Tibial nerve (tissue), 4 donors: ENCODE data around the gene RASSF5. TPM values are rescaled to one million over a fixed set of nuclear protein-coding genes. Genes with fewer than 3 reads are reported as not detected.

Experiments
- DNase-seq, 2 donors: peaks; one replicate each; pipeline ENCODE4 v3.0.0-alpha.2; 2019; ENCODE audit warnings: low spot score in 2 of 2
- H3K27ac ChIP-seq, 4 donors: fragments of 200-600 bp; sonication (generic) in 3 of 4; one replicate each; pipeline ENCODE4 v1.5.1; 2017 to 2019; ENCODE audit warnings: mild to moderate bottlenecking in 1 of 4
- H3K27me3 ChIP-seq, 2 donors: fragments of 200-600 bp; sonication (generic) in 1 of 2; one replicate each; pipeline versions ENCODE4 v1.5.1 to v1.6.0; 2017 to 2019
- H3K36me3 ChIP-seq, 3 donors: fragments of 200-600 bp; sonication (generic); one replicate each; pipeline ENCODE4 v1.5.1; 2018 to 2019
- H3K4me1 ChIP-seq, 4 donors: fragments of 200-600 bp; sonication (generic) in 3 of 4; one replicate each; pipeline ENCODE4 v1.5.1; 2017 to 2019
- H3K4me3 ChIP-seq, 4 donors: fragments of 200-600 bp; sonication (generic) in 3 of 4; one replicate each; pipeline ENCODE4 v1.5.1; 2017 to 2019; ENCODE audit warnings: mild to moderate bottlenecking in 1 of 4, moderate library complexity in 1 of 4
- H3K9me3 ChIP-seq, 4 donors: fragments of 200-600 bp; sonication (generic) in 3 of 4; one replicate each; pipeline ENCODE4 v1.5.1; 2017 to 2019
- EP300 ChIP-seq, 2 donors: sonication (generic); formaldehyde crosslinking; IDR thresholded peaks; one replicate each; pipeline ENCODE4 v1.6.1; 2017; ENCODE audit warnings: antibody characterized with exemption in 2 of 2, mild to moderate bottlenecking in 1 of 2
- POLR2A ChIP-seq, 2 donors: fragments of 450-650 bp; IDR thresholded peaks; one replicate each; pipeline ENCODE4 v1.6.1; 2017; ENCODE audit warnings: antibody characterized with exemption in 2 of 2, mild to moderate bottlenecking in 2 of 2, moderate library complexity in 2 of 2
- WGBS, 2 donors: methylation state at CpG; one replicate each; pipeline ENCODE4 v1.1.5; 2018; 5-methylcytosine and 5-hydroxymethylcytosine counted together
- total RNA-seq, 4 donors: library from RNA; depleted of rRNA; stranded (reverse); fragments of >200 nt; gene quantifications; one replicate each; pipeline ENCODE4 v1.1.0, GENCODE V29; 2016
- TF ChIP-seq, protein P1 (sequence below), 5 experiments: fragments of 200-600 bp in 3 of 5; fragments of 450-650 bp in 2 of 5; sonication (generic) in 3 of 5; IDR thresholded peaks; one replicate each; pipeline ENCODE4 v1.5.1; 2016 to 2019; ENCODE audit warnings: antibody characterized with exemption in 5 of 5, mild to moderate bottlenecking in 3 of 5, moderate library complexity in 2 of 5

RASSF5 gene
- total RNA-seq, 4 donors from 2014 or later = 24.0 to 32.9 (median 30.2) TPM

GRCh38 chr1:206593351-206593925 is 86.1 kb downstream of the RASSF5 start:
- Histone ChIP-seq H3K4me1 (peaks cover 0 to 29% (median 25%) of the 10 kb centered on the region in 4 donors), H3K4me3 (no peak overlapping the region), H3K27me3 (no peaks in the 10 kb centered on the region), H3K27ac (no peak overlapping the region), H3K36me3 (peaks cover 0 to 95% (median 16%) of the 10 kb centered on the region in 3 donors), H3K9me3 (no peaks in the 10 kb centered on the region)
- WGBS, 2 donors = 89 to 95% methylated on average over 7 of the region's 7 CpGs
- TF ChIP-seq, protein P1, sequence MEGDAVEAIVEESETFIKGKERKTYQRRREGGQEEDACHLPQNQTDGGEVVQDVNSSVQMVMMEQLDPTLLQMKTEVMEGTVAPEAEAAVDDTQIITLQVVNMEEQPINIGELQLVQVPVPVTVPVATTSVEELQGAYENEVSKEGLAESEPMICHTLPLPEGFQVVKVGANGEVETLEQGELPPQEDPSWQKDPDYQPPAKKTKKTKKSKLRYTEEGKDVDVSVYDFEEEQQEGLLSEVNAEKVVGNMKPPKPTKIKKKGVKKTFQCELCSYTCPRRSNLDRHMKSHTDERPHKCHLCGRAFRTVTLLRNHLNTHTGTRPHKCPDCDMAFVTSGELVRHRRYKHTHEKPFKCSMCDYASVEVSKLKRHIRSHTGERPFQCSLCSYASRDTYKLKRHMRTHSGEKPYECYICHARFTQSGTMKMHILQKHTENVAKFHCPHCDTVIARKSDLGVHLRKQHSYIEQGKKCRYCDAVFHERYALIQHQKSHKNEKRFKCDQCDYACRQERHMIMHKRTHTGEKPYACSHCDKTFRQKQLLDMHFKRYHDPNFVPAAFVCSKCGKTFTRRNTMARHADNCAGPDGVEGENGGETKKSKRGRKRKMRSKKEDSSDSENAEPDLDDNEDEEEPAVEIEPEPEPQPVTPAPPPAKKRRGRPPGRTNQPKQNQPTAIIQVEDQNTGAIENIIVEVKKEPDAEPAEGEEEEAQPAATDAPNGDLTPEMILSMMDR (IDR thresholded peaks at IDR 0.05) = no peak
- TF ChIP-seq EP300 (IDR thresholded peaks at IDR 0.05) (no peak), POLR2A (IDR thresholded peaks at IDR 0.05) (no peak)
- no peak for DNase-seq

GRCh38 chr1:206595581-206596318 is 88.4 kb downstream of the RASSF5 start:
- 81 to 88% methylated on average over 7 of the region's 7 CpGs for WGBS, 2 donors
- Histone ChIP-seq H3K9me3 (no peaks in the 10 kb centered on the region), H3K36me3 (peaks cover 0 to 100% (median 16%) of the 10 kb centered on the region in 3 donors)

GRCh38 chr1:206596319-206596666 is 89.0 kb downstream of the RASSF5 start:
- Histone ChIP-seq H3K9me3 (no peaks in the 10 kb centered on the region), H3K27me3 (no peaks in the 10 kb centered on the region), H3K4me1 (peaks cover 0 to under 1% (median under 1%) of the 10 kb centered on the region in 4 donors), H3K27ac (no peak overlapping the region), H3K4me3 (no peak overlapping the region), H3K36me3 (peaks cover 0 to 100% (median 16%) of the 10 kb centered on the region in 3 donors)
- 96 to 98% methylated on average over 1 of the region's 1 CpG for WGBS, 2 donors
- TF ChIP-seq EP300 (IDR thresholded peaks at IDR 0.05) (no peak), POLR2A (IDR thresholded peaks at IDR 0.05) (no peak)
- TF ChIP-seq, protein P1 (IDR thresholded peaks at IDR 0.05) = no peak
- no peak for DNase-seq

More at GRCh38 chr1:206595581-206596318, 88.4 kb downstream of the RASSF5 start:
- H3K27ac ChIP-seq = no peak overlapping the region
- no peak for TF ChIP-seq EP300 (IDR thresholded peaks at IDR 0.05)
- TF ChIP-seq POLR2A (IDR thresholded peaks at IDR 0.05) = no peak
- TF ChIP-seq, protein P1 (IDR thresholded peaks at IDR 0.05) = no peak
- no peak for DNase-seq
- no peaks in the 10 kb centered on the region for H3K27me3 ChIP-seq
- no peak overlapping the region for H3K4me3 ChIP-seq
- H3K4me1 ChIP-seq = peaks cover 0 to 6% (median 3%) of the 10 kb centered on the region in 4 donors

DNA sequence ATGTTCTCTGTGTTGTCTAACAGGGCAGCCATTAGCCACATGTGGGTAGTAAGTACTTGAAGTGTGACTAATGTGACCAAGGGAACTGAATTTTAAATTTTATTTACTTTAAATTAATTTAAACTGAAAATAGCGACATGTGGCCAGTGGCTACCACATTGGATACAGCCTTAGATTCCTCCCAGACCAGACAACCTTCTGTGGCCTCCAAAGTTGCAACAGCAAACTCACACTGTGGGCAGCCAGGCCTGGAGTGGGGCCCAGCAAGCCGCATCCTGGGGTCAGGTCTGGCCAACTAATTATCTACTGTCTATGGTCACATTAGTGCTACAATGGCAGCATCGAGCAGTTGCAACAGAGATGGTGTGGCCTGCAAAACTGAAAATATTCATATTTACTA is 93.2 kb downstream of the RASSF5 start:
- no peaks in the 10 kb centered on the region for H3K4me1 ChIP-seq
- H3K27me3 ChIP-seq = no peaks in the 10 kb centered on the region
- H3K4me3 ChIP-seq = no peak overlapping the region
- no peak for DNase-seq
- WGBS, 2 donors = 77 to 94% methylated on average over 3 of the region's 3 CpGs
- TF ChIP-seq EP300 (IDR thresholded peaks at IDR 0.05) (no peak), POLR2A (IDR thresholded peaks at IDR 0.05) (no peak)
- TF ChIP-seq, protein P1 (IDR thresholded peaks at IDR 0.05) = no peak
- H3K9me3 ChIP-seq = no peaks in the 10 kb centered on the region
- H3K36me3 ChIP-seq = peaks cover 0 to 100% (median 17%) of the 10 kb centered on the region in 3 donors
- H3K27ac ChIP-seq = no peak overlapping the region

GRCh38 chr1:206604861-206605260 is 97.5 kb downstream of the RASSF5 start:
- TF ChIP-seq, protein P1 (IDR thresholded peaks at IDR 0.05) = no peak
- no peak for TF ChIP-seq EP300 (IDR thresholded peaks at IDR 0.05)
- TF ChIP-seq POLR2A (IDR thresholded peaks at IDR 0.05) = no peak
- Histone ChIP-seq H3K36me3 (peaks cover 0 to 100% (median 12%) of the 10 kb centered on the region in 3 donors), H3K4me1 (no peaks in the 10 kb centered on the region), H3K9me3 (no peaks in the 10 kb centered on the region), H3K27ac (no peak overlapping the region), H3K27me3 (no peaks in the 10 kb centered on the region), H3K4me3 (no peak overlapping the region)
- no peak for DNase-seq
- 89 to 94% methylated on average over 5 of the region's 5 CpGs for WGBS, 2 donors
